ENCODE measurements around the gene MRPL28. TPM values are rescaled to one million over a fixed set of nuclear protein-coding genes. Genes with fewer than 3 reads are reported as not detected.
"Not testable (repeated sequence)": the region's sequence is repeated elsewhere in the genome, so short reads cannot be mapped to it uniquely, and the experiment has no call there.

MRPL28 gene
- total and polyA plus RNA-seq, 8 donors, result 39.6 to 59.4 (median 46.8) TPM

DNA sequence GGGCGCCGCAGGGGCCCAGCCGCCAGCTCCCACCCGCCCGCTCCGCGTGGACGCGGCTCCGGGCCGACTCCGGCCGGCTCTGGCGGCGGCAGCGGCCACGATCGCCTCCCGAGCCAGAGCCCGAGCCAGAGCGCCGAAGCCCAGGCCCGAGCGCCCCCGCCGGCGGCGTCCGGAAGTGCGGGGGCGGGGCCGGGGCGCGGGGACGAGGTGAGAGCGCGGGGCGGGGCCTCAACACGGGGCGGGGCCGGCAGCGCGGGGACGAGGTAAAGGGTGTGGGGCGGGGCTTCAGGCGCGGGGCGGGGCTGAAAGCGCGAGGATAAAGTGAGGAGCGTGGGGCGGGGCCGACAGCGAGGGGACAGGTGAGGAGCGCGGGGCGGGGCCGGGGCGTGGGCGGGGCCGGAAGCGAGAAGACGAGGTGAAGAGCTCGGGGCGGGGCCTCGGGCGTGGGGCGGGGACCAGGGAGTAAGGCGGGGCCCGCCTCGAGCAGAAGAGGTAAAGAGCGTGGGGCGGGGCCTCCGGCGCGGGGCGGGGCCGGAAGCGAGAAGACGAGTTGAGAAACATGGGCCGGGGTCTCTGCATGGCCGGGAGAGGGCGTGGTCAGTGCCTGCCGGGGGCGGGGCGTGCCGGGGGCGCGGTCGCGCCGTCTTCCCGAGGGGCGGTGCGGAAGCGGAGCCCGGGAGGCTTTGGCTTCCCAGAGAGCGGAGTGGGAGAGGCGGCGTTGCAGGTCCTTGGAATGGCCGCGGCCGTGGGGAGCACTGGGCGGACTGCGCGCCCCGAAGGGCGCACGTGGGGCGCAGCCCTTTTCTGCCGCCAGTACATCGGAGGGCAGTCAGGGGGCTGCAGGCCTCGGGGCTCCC, 17.6 kb downstream of the MRPL28 start, which contains the start of gene AXIN1:
Gene AXIN1 (minus strand): TSS at position 177 of the 857 bp plus-strand sequence. CDS start 5,698 bp downstream, outside the sequence.
- H3K4me3 ChIP-seq, result peak within 1 kb of the TSS; percentile 61 to 70
- no peaks in the 10 kb centered on the region for H3K9me3 ChIP-seq
- TF ChIP-seq, protein P1, sequence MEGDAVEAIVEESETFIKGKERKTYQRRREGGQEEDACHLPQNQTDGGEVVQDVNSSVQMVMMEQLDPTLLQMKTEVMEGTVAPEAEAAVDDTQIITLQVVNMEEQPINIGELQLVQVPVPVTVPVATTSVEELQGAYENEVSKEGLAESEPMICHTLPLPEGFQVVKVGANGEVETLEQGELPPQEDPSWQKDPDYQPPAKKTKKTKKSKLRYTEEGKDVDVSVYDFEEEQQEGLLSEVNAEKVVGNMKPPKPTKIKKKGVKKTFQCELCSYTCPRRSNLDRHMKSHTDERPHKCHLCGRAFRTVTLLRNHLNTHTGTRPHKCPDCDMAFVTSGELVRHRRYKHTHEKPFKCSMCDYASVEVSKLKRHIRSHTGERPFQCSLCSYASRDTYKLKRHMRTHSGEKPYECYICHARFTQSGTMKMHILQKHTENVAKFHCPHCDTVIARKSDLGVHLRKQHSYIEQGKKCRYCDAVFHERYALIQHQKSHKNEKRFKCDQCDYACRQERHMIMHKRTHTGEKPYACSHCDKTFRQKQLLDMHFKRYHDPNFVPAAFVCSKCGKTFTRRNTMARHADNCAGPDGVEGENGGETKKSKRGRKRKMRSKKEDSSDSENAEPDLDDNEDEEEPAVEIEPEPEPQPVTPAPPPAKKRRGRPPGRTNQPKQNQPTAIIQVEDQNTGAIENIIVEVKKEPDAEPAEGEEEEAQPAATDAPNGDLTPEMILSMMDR (IDR thresholded peaks at IDR 0.05), result peak; percentile 28 to 57
- no peaks in the 10 kb centered on the region for H3K27me3 ChIP-seq
- no peaks in the 10 kb centered on the region for H3K36me3 ChIP-seq
- intact Hi-C loops (cut with DNase I), result loop anchor here in 1 of 2 donors (10.0 kb wide), 1 partner anchor 138 kb away; no protein-coding TSS in a partner anchor
- H3K4me1 ChIP-seq, result peaks cover 0 to 42% of the 10 kb centered on the region in 2 donors
- ATAC-seq (peak; percentile 94), DNase-seq (peak; percentile 87 to 100 (median 98))
- H3K27ac ChIP-seq, result peak within 1 kb of the TSS; percentile 7 to 76

DNA sequence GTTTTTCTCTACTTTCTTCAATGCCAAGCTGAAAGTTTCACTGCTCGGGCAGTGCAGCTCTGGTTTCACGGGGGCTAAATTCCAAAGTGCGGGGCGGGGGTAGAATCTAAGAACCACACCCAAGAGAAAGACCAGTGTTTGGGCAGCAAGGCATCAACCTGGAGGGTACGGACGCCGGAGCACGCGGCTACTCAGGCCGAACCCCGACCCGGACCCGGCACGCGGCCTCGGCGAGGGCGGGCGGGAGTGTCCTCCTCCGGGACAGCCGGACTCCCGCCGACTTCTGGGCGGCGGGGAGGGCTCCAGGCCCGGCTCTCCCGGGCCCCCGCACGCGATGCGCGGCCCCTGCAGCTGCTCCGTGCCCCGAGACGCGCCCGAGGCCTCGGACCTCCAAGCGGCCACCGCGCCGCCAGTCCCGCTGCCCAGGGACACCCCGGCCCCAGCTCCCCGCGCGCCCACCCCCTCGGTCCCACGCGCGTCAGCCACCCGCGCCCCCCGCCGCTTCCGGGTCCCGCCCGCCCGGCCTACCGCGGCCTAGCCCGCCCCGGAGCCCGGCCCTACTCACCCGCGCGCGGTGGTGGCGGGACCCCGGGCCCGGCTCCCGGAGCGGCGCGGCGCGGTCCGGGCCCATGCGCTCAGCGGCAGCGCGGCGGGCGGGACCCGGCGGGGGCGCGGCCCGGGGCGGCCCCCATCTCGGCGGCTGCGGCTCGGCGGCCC, 18.4 kb downstream of the MRPL28 start:
- DNase-seq (peak in 1 of 4 donors; percentile 89), ATAC-seq (no peak)
- peaks cover 0 to 42% of the 10 kb centered on the region in 2 donors for H3K4me1 ChIP-seq
- TF ChIP-seq, protein P1 (IDR thresholded peaks at IDR 0.05), result no peak
- no peaks in the 10 kb centered on the region for H3K9me3 ChIP-seq
- H3K27me3 ChIP-seq, result no peaks in the 10 kb centered on the region
- H3K4me3 ChIP-seq, result peak overlapping the region; percentile 61 to 70
- intact Hi-C loops (cut with DNase I), result loop anchor here in 1 of 2 donors (10.0 kb wide), 1 partner anchor 137 kb away; no protein-coding TSS in a partner anchor
- H3K27ac ChIP-seq, result peak overlapping the region in 1 of 2 donors; percentile 75
- no peaks in the 10 kb centered on the region for H3K36me3 ChIP-seq

- Histone ChIP-seq H3K36me3 (peaks cover 0 to 17% of the 10 kb centered on the region in 2 donors), H3K4me3 (no peak overlapping the region), H3K4me1 (peaks cover 0 to 60% of the 10 kb centered on the region in 2 donors), H3K9me3 (no peaks in the 10 kb centered on the region), H3K27me3 (no peaks in the 10 kb centered on the region), H3K27ac (no peak overlapping the region)
- ATAC-seq (no peak), DNase-seq (no peak)
- TF ChIP-seq, protein P1 (IDR thresholded peaks at IDR 0.05), result no peak
- intact Hi-C loops (cut with DNase I), result loop anchor here in 1 of 2 donors (10.0 kb wide), 1 partner anchor 135 kb away; no protein-coding TSS in a partner anchor
Observed at GRCh38 chr16:350203-350602, 20.1 kb downstream of the MRPL28 start.

DNA sequence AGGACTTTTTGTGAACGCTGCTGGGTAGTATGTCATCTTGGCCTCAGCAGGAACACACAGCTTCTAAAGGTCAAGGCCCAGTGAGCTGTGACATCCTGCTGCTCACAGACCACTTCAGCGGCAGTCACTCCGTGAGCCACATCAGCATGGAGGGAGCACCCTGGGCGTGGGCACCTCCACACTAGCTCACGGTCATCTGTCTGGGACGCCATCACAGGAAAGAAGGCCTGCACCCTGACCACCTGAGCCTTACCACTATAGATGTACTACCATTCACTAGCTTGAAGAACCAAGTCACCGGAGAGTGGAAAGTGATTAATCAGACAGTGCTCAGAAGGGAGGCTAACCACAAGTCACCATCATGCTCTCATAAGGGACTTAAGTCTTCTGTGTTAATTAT, 21.1 kb downstream of the MRPL28 start:
- intact Hi-C loops (cut with DNase I), result no loop called here
- Histone ChIP-seq H3K36me3 (peaks cover 0 to 27% of the 10 kb centered on the region in 2 donors), H3K4me1 (peaks cover 0 to 60% of the 10 kb centered on the region in 2 donors), H3K9me3 (no peaks in the 10 kb centered on the region), H3K27ac (no peak overlapping the region), H3K4me3 (no peak overlapping the region), H3K27me3 (no peaks in the 10 kb centered on the region)
- no peak for ATAC-seq
- DNase-seq, result no peak
- TF ChIP-seq, protein P1 (IDR thresholded peaks at IDR 0.05), result no peak

GRCh38 chr16:348495-348894, 21.8 kb downstream of the MRPL28 start:
- H3K4me3 ChIP-seq; ATAC-seq; H3K27ac ChIP-seq; H3K27me3 ChIP-seq; DNase-seq; H3K9me3 ChIP-seq; intact Hi-C loops (cut with DNase I): not testable (repeated sequence)
- Histone ChIP-seq H3K36me3 (peaks cover 0 to 31% of the 10 kb centered on the region in 2 donors), H3K4me1 (peaks cover 0 to 58% of the 10 kb centered on the region in 2 donors)
